Stimulated activated CD8-positive, alpha-beta memory T cell treated with anti-CD3 and anti-CD28 coated beads, Interleukin-4, amount 100 ng/mL, for 48 hours (primary cell): Measurements from ENCODE around the gene GTF3C2.
"Not testable (repeated sequence)": the region's sequence is repeated elsewhere in the genome, so short reads cannot be mapped to it uniquely, and the experiment has no call there.

Experiments
- DNase-seq: peaks from one replicate; pipeline ENCODE4 v3.0.0-alpha.2; 2020

Gene GTF3C2

GRCh38 chr2:27372937-27373336 lies 16.4 kb upstream of the GTF3C2 start:
- DNase-seq = no peak

GRCh38 chr2:27370816-27371620 lies 14.5 kb upstream of the GTF3C2 start:
- DNase-seq = peak; percentile 53

- DNase-seq = peak; percentile 99
Observed at GRCh38 chr2:27370026-27370815, 13.7 kb upstream of the GTF3C2 start, which contains the start of the genes EIF2B4 and SNX17. EIF2B4 (minus strand) TSS chr2:27370338; CDS start chr2:27370314, 24 bp downstream. SNX17 (plus strand) TSS chr2:27370616; CDS start chr2:27370744, 128 bp downstream.

DNA sequence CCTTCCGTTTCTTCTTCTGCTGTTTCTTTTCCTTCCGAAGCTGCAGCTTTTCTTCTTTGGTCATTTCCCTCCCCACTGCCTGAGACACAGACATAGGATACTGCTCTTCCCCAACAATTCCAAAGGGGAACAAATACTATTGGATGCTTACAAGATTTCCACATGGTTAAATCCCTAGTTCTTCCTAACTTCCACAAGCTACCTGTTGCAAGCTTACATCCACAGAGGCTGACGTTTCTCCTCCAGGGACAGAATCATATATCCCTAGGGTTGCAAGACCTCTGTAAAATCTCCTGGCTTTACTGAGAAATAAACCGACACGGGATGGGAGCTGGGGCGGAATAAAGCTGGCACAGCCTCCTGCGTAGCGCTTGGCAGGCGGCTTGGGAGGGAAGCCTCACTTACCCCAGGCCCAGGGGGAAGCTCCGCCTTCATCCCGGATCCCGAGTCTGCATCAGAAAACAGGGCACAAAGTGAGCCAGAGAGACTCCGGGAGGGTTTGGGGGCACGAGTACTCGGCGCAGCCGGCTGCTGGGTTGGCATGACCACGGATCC lies 13.0 kb upstream of the GTF3C2 start:
- no peak for DNase-seq

- DNase-seq = no peak
Observed at GRCh38 chr2:27363933-27364332, 7.4 kb upstream of the GTF3C2 start.

- DNase-seq = no peak
Observed at GRCh38 chr2:27362678-27363420, 6.3 kb upstream of the GTF3C2 start.

DNA sequence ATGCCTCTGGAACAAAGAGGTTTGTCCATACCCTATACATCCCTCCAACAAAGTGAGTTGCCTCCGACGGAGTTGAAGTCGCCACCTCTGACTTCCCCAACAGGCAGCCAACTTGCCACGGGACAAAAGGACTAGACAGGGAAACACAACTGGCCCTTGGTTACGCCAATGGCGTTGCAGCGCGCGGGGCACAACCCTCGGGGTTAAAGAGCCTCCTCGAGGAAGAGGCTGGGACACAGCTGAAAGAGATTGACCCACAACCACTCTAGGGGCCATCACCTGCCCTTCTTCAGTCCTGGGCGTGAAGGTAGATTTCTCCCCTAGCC lies 545 bp downstream of the GTF3C2 start:
- DNase-seq = no peak

GRCh38 chr2:27354597-27354927 lies 2.0 kb downstream of the GTF3C2 start:
- no peak for DNase-seq

GRCh38 chr2:27353762-27354596 lies 2.6 kb downstream of the GTF3C2 start:
- no peak for DNase-seq

DNA sequence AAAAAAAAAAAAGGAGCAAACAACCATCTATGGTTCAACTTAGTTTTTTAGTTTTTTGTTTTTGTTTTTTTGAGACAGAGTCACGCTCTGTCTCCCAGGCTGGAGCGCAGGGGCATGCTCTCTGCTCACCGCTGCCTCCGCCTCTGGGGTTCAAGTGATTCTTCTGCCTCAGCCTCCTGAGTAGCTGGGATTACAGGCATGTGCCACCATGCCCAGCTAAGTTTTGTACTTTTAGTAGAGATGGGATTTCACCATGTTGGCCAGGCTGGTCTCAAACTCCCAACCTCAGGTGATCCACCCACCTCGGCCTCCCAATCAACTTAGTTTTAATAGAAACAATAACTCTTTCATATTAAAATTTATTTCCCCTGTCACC lies 3.2 kb downstream of the GTF3C2 start:
- DNase-seq = not testable (repeated sequence)

DNA sequence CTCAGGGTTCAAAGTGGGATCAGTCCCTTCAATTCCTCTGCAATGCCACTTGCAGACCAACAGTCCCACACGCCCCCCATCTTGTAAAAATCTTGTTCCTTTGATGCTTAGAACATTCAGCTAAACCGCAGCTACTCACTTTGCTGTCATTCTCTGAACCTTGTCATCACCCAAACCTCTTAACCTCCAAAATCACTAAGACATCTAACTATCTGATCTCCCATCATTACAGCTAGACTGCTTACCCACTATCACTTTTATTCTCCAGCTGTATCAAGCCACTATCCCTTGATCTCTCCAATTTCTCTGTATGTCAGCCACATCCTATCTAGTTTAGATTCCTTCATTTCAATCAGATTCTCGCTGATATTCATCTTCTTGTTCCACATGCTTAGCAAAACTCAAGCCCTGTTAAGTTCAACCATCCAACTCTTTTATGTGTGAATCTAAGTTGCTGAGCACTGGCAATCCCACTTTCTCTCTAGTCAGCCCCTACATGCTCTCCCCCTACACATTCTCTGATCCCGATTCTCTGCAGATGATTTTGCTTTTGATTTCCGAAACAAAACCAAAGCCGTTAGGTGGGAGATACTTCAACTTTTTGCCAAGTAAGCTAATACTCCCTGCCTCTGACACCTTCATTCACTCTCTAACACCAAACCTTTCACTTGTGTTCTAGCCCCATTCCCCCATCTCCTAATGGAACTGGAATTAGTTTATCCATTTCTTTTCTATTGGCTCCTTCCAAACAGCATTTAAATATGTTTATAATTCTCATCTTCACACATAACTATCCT lies 4.6 kb downstream of the GTF3C2 start:
- no peak for DNase-seq

GRCh38 chr2:27350106-27350693 lies 6.4 kb downstream of the GTF3C2 start:
- DNase-seq = no peak

GRCh38 chr2:27347641-27348040 lies 8.9 kb downstream of the GTF3C2 start:
- DNase-seq = no peak

DNA sequence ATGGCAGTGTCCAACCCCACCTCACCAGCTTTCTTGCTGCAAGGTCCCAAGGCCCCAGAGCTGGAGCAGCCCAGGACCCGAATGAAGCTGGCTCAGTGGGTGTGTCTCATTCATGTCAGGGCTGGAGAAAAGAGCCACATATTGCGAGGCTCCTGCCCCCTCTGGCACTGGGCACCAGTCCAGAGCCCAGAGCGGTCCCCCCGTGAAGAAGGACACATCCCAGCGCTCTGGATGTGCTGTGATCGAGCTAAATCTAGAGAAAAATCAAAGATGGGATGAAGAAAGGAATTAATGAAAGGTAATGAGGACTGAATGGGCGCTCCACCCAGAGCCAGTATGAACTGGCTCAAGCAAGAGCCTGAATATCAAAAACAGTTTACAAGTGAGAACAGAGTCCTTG lies 20.4 kb downstream of the GTF3C2 start:
- DNase-seq = no peak

GRCh38 chr2:27335311-27335710 lies 21.3 kb downstream of the GTF3C2 start:
- DNase-seq = no peak

DNA sequence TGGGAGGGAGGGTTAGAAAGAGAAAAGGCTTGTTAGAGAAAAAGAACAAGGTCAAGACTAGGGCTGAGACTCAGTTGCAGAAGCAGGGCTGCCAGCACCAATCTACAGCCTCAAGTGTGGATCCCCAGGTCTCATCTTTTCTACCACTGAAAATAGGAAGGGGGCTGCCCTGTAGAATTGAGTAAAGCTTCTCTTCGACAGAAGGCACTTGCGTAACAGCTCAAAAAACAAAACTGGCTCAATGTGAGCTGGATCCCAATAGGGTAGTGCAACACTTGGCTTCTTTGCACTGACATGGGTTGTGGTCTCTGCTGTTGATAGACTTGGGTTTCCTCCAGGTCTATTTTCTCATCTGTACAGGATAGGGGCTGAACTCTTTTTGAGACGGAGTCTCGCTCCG lies 31.8 kb downstream of the GTF3C2 start:
- no peak for DNase-seq

DNA sequence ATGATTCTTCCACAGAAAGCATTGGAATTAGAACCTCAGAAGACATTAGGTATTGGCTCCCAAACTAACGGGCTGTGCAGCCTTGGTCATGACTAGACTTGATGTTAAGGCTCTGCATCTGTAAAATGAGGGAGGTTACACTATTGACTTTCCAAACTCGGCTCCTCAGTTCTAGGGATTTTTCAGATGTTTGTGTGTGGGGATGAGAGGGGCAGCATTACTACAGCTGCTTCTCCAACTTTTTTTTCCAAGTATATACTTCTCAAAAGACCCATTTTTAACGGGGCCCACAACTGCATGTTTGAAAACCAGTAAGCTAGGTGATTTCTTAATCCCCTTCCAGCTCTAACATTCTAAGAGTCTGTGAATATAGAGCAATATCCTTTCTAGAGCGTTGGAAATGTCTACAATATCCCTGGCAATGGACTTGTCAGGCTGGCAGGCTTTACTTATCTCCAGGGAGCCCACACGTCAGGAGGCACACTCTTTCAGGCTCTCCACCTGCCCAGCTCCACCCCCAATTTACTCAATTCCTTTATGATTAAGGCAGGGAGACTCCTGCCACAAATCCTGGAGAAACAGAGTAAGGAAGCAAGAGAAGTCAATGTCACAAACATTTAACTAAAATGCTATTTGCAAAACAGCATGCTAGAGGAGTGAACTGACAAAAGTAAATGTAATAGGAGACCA lies 32.8 kb downstream of the GTF3C2 start:
- no peak for DNase-seq

GRCh38 chr2:27322766-27323595 lies 33.6 kb downstream of the GTF3C2 start, which contains the start of gene MPV17:
MPV17 (minus strand) TSS chr2:27323097; CDS start chr2:27322517, 580 bp downstream.
- DNase-seq = peak; percentile 92

DNA sequence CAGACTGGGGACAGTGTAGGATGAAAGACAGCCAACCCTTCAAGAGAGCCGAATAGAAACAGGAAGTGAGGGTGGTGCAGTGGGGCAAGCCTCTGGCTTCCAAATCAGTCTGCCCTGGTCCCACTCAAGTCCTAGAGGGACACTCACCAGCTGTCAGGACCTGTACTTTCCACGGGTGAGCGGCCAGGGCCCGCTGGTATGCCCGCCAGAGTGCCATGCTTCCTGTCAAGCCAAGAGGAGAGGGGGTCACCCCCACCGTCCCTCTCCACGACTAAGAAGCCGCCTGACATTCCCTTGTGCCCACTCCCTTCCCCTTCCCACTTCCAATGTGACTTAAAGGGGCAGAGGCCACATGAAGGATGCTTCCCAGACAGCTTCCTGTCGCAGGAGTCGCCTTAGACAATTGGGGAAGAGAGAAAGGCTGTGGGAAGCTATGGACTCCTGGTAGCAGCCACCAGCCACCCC lies 34.2 kb downstream of the GTF3C2 start:
- DNase-seq = peak; percentile 36
